Measurements from ENCODE around the gene TRO.

TRO gene

GRCh38 chrX:54920610-54921426 lies at the start of gene TRO:
Gene TRO, plus strand, starts transcription at chrX:54920824. Its CDS starts 1,423 bp downstream, at chrX:54922247.
- Histone ChIP-seq H3K27ac (peak within 1 kb of the TSS; percentile 37 to 67), H3K4me3 (peak within 1 kb of the TSS; percentile 77)
- TF ChIP-seq, protein P1, sequence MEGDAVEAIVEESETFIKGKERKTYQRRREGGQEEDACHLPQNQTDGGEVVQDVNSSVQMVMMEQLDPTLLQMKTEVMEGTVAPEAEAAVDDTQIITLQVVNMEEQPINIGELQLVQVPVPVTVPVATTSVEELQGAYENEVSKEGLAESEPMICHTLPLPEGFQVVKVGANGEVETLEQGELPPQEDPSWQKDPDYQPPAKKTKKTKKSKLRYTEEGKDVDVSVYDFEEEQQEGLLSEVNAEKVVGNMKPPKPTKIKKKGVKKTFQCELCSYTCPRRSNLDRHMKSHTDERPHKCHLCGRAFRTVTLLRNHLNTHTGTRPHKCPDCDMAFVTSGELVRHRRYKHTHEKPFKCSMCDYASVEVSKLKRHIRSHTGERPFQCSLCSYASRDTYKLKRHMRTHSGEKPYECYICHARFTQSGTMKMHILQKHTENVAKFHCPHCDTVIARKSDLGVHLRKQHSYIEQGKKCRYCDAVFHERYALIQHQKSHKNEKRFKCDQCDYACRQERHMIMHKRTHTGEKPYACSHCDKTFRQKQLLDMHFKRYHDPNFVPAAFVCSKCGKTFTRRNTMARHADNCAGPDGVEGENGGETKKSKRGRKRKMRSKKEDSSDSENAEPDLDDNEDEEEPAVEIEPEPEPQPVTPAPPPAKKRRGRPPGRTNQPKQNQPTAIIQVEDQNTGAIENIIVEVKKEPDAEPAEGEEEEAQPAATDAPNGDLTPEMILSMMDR (IDR thresholded peaks at IDR 0.05), result no peak
- no peak for DNase-seq (ENCODE audit: low spot score)

DNA sequence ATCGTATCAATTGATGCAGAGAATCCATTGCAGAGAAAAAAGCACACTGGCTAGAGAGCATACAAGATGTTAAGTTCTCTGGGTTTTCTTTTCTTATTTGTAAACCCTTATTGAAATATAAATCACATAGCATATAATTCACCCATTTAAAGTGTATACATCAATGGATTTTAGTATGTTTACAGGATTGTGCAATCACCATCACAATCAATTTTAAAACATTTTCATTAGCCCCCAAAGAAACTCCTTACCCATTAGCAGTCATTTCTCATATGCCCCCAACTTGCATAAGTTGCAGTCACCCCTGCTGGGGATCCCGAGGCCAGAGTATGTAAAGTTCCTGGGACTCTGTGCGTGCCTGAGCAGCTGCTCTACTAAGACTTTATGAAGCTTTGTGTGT lies 34.9 kb upstream of the TRO start:
- no peak for DNase-seq (ENCODE audit: low spot score)

GRCh38 chrX:54891573-54891972 lies 29.1 kb upstream of the TRO start:
- Histone ChIP-seq H3K27ac (no peak overlapping the region), H3K4me3 (no peak overlapping the region)
- TF ChIP-seq, protein P1 (IDR thresholded peaks at IDR 0.05), result no peak
- no peak for DNase-seq (ENCODE audit: low spot score)

More for the DNA sequence above, 34.9 kb upstream of the TRO start:
- Histone ChIP-seq H3K27ac (no peak overlapping the region), H3K4me3 (no peak overlapping the region)
- TF ChIP-seq, protein P1 (IDR thresholded peaks at IDR 0.05), result no peak

DNA sequence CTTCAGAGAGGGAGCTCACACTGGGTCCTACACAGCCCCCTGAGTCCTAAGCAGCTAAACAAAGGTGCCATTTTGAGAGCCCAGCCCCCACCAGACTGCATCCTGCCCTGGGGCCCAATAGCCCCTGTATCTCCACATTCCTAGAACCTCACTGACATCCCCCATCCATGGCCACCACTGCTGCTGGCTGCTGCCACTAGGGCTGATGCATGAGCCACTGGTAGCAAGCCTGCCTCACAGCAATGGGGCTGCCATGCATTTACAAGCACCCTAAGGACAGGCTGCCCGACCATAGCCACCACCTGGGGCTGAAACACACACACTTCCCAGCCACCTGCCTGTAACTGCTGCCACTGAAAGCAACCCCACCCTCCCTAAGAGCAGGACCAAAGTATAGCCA lies 26.5 kb upstream of the TRO start:
- TF ChIP-seq, protein P1 (IDR thresholded peaks at IDR 0.05), result no peak
- DNase-seq (ENCODE audit: low spot score), result no peak

GRCh38 chrX:54909941-54910340 lies 10.7 kb upstream of the TRO start:
- Histone ChIP-seq H3K27ac (no peak overlapping the region), H3K4me3 (no peak overlapping the region)
- DNase-seq (ENCODE audit: low spot score), result no peak
- TF ChIP-seq, protein P1 (IDR thresholded peaks at IDR 0.05), result no peak

More for the DNA sequence above, 26.5 kb upstream of the TRO start:
- no peak overlapping the region for H3K27ac ChIP-seq
- H3K4me3 ChIP-seq, result no peak overlapping the region

DNA sequence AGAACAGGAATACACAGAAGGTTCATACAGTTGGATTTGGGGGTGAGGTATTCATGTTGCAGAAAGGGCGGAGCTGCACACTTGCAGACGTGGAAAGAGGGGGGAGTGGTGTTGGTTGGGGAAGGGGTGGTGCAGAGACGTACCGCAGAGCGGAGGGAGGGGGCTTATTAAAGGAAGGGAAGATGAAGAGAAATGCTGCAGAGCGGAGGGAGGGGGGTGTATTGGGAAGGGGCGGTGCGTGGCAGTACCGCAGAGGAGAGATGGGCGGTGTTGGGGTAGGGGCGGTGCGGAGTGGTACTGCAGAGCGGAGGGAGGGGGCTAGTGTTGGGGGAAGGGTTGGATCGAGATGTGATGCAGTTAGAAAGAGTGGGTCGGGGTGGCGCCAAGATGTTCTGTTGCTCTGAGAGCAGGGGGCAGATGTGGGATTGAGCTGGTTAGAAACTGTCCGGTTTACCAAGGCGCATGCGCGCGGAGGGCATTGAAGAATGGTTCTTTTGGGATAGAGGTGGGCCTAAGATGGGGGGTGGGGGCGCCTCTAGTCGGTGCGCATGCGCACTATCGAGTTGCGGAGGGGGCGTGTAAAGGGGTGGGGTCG lies 900 bp downstream of the TRO start:
- DNase-seq (ENCODE audit: low spot score), result no peak
- Histone ChIP-seq H3K27ac (peak overlapping the region; percentile 37 to 67), H3K4me3 (peak overlapping the region; percentile 77)
- TF ChIP-seq, protein P1 (IDR thresholded peaks at IDR 0.05), result no peak

DNA sequence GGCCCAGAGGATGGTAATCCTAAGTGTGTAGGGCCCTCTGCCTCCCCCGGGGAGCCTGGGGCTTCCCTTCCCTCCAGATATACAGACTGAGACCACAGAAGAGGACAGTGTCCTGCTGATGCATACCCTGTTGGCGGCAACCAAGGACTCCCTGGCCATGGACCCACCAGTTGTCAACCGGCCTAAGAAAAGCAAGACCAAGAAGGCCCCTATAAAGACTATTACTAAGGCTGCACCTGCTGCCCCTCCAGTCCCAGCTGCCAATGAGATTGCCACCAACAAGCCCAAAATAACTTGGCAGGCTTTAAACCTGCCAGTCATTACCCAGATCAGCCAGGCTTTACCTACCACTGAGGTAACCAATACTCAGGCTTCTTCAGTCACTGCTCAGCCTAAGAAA lies 1.9 kb downstream of the TRO start:
- no peak for DNase-seq (ENCODE audit: low spot score)
- TF ChIP-seq, protein P1 (IDR thresholded peaks at IDR 0.05), result no peak
- H3K27ac ChIP-seq, result no peak overlapping the region
- no peak overlapping the region for H3K4me3 ChIP-seq

Measured in coronary artery (tissue), 2 donors.